Stimulated activated naive CD8-positive, alpha-beta T cell treated with anti-CD3 and anti-CD28 coated beads, Interleukin-15, amount 100 ng/mL, for 72 hours (primary cell): ENCODE data around the gene TMIE.
"Not testable (repeated sequence)": the region's sequence is repeated elsewhere in the genome, so short reads cannot be mapped to it uniquely, and the experiment has no call there.

Source experiments
- ATAC-seq: fragments of 150-1000 bp; cut with Tn5 transposase; 2 replicates; pipeline ENCODE4 v1.10.0; 2021; ENCODE audit warnings: mild to moderate bottlenecking, moderate library complexity
- DNase-seq, 2 donors: peaks; one replicate each; pipeline ENCODE4 v3.0.0; 2021 to 2022
- H3K27ac Mint-ChIP-seq, 2 donors: one replicate each; pipeline ENCODE4 v1.8.0; 2022; ENCODE audit warnings: mild to moderate bottlenecking in 2 of 2, mixed read lengths in 2 of 2, moderate library complexity in 2 of 2
- H3K27me3 Mint-ChIP-seq: one replicate; pipeline ENCODE4 v1.8.0; 2022; ENCODE audit warnings: mixed read lengths
- H3K4me1 Mint-ChIP-seq: one replicate; pipeline ENCODE4 v1.8.0; 2022; ENCODE audit warnings: mild to moderate bottlenecking, mixed read lengths
- H3K4me3 Mint-ChIP-seq, 2 donors: one replicate each; pipeline ENCODE4 v1.8.0; 2022; ENCODE audit warnings: mild to moderate bottlenecking in 2 of 2, mixed read lengths in 2 of 2, moderate library complexity in 1 of 2
- H3K9me3 Mint-ChIP-seq, 2 donors: one replicate each; pipeline ENCODE4 v1.8.0; 2022; ENCODE audit warnings: mixed read lengths in 2 of 2

TMIE gene

DNA sequence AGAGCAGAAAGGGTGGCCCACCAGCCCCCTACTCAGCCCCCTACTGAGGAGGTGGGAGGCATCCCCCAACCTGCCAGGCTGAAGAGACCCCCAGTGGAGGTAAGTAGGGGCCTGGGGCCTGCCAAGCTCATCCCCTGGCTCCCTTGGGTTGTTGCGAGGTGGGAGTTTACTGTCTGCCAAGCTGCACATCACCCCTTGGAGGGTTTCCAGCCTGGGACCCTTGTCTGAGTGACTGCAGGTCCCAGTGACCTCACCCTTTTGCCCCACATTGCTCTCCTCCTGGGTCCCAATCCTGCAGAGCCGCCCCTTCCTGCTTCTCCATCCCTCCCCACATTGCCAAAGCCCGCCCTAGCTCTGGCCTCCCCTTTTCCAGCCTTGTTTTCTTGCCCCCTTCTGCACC is 6.7 kb upstream of the TMIE start:
- DNase-seq (no peak), ATAC-seq (no peak)
- H3K9me3 Mint-ChIP-seq = no peaks in the 10 kb centered on the region
- H3K27me3 Mint-ChIP-seq = peaks cover 19% of the 10 kb centered on the region
- H3K4me3 Mint-ChIP-seq = peak overlapping the region; percentile 64 to 76
- peaks cover 48% of the 10 kb centered on the region for H3K4me1 Mint-ChIP-seq
- H3K27ac Mint-ChIP-seq = no peak overlapping the region

DNA sequence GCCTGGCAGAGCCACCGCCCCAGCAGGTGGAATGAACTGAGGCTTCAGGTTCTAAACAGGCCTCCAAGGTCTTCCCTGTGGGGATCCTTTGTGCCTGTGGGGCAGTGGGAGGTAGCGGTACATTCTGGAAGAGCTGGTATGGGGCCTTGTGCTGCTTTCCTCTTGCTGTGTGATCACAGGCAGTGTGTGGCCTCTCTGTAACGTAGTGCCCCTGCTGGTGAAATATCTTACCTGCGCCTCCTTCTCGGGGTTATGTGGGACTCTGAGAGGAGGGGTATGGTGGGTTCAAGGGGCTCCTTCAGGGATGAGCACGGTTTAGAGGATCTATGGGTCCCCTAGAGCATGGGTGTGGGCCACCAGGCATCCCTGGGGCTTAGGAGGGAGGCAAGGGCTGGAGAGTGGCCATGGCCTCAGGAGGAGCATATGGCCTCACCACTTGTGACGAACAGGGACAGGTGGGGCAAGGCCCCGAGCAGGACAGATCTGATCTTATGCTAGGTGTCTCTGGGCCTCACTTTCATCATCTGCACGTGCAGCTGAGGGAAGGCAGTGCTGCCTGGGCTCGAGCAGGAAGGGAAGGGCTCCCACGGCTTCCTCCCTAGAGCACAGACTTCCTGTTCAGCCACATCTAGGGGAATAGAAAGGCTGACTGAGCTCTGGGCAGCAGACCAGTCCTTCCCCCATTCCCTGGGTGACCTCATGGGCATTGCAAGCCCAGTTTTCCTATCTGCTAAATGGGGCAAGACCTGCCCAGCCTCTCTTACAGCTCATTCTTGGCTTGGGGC is 5.8 kb upstream of the TMIE start:
- H3K4me1 Mint-ChIP-seq = peaks cover 48% of the 10 kb centered on the region
- peak; percentile 54 for ATAC-seq
- peaks cover 19% of the 10 kb centered on the region for H3K27me3 Mint-ChIP-seq

DNA sequence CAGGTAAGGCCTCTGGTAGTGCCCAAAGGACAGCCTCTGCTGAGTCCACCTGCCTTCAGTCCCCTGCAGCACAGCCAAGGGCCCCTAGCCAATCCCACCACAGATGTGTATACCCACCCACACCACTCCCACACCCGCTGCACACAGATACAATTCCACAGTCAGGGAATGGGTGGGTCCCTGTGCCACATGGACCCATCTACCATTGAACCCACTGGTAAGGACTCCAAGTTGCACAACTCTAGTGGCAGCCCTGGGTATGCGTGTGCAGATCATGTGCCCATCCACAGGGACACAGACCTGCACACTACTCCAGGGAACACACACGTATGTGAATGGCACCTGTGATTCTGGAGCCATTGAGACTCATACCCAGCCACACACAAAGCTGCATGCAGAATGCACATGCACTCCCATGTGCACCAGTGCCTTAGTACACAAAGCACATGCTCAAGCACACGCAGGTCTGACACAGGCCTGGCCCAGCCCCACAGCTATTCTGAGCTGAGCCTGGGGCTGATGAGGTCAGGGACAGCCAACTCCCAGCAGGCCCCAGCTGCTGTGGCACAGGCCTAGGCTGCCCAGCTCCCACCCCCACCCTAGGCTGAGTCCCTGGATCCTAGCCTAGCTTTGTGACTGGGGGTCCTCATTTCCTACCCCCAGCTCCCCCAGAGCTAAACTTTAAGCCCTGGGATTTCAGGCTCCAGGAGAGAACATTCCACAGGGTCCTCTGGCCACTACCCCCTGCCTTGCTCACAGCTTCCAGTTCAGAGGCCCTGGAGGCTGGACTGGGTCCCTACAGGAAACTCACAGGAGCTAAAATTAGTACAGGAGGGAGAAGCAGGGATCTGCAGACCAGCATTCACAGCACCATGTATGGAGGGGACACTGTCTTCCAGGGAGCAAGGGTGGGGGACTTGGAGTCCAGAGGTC is 5.0 kb upstream of the TMIE start:
- DNase-seq (no peak), ATAC-seq (no peak)
- peaks cover 19% of the 10 kb centered on the region for H3K27me3 Mint-ChIP-seq
- H3K9me3 Mint-ChIP-seq = no peaks in the 10 kb centered on the region
- H3K4me1 Mint-ChIP-seq = peaks cover 46% of the 10 kb centered on the region
- peak overlapping the region; percentile 93 to 95 for H3K27ac Mint-ChIP-seq
- H3K4me3 Mint-ChIP-seq = no peak overlapping the region

More for the DNA sequence above, 5.8 kb upstream of the TMIE start:
- H3K27ac Mint-ChIP-seq = peak overlapping the region; percentile 93 to 95
- no peaks in the 10 kb centered on the region for H3K9me3 Mint-ChIP-seq
- H3K4me3 Mint-ChIP-seq = peak overlapping the region; percentile 61 to 76
- peak; percentile 58 to 59 for DNase-seq

DNA sequence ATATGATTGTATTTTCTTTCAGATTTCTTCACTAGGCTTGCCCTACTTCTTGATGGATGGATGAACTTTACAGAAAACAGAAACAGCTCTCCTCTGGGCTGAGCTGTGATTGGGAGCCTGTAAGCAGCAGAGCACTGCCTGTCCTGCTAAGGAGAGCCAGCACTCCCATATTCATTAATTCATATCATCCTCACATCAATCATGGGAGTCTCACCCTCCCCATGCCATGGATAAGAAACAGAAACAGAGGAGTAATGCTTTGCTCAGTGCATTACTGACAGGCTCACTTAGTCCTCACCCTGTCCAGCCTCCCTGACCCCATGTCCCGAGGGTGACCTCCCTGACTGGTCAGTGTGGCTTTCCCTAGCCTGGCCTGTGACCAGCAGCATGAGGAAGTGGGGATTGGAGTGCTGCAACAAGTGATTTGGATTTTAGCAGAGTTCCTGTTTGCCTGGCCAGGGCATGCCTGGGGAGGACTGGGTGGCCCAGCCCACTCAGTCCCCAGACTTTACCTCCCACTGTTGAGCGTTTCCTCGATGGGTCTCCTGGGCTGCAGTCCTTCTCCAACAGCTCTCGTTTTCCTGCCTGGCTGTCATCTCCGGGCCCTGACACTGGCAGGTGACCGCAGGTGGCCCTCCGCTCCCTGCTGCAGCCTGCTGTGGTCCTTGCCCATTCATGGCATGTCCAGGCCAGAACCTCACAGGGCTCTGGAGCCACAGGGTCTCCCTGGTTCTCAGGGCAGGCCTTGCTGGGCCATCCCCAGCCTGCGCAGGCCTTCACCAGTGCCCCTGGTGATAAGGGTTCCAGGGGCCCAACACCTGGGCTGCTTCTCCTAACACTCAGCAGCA is 1.3 kb upstream of the TMIE start:
- peaks cover 13% of the 10 kb centered on the region for H3K27me3 Mint-ChIP-seq
- no peaks in the 10 kb centered on the region for H3K9me3 Mint-ChIP-seq
- H3K27ac Mint-ChIP-seq = no peak overlapping the region
- peaks cover 20% of the 10 kb centered on the region for H3K4me1 Mint-ChIP-seq
- no peak for ATAC-seq
- no peak for DNase-seq
- no peak overlapping the region for H3K4me3 Mint-ChIP-seq

DNA sequence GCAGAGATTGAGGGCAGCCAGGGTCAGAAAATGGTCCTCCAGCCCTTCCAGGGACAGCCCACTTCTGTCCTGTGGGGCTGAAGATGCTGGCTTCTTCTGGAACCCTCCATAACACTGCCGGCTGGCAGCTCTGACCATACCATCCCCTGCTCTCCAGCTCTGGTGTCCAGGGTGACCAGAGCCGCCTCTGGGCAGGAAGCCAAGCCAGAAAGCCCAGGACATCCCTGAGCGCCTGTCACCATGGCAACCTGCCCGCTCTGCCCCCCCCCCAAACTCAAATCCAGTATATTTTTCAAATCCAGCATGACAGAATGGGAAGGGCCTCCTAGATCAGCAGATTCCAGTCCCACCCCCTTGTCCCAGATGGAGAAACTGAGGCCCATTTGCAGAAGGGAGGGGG is 420 bp upstream of the TMIE start:
- H3K4me3 Mint-ChIP-seq = no peak overlapping the region
- H3K4me1 Mint-ChIP-seq = peaks cover 12% of the 10 kb centered on the region
- peaks cover 13% of the 10 kb centered on the region for H3K27me3 Mint-ChIP-seq
- no peak for ATAC-seq
- no peaks in the 10 kb centered on the region for H3K9me3 Mint-ChIP-seq
- H3K27ac Mint-ChIP-seq = no peak overlapping the region
- no peak for DNase-seq

DNA sequence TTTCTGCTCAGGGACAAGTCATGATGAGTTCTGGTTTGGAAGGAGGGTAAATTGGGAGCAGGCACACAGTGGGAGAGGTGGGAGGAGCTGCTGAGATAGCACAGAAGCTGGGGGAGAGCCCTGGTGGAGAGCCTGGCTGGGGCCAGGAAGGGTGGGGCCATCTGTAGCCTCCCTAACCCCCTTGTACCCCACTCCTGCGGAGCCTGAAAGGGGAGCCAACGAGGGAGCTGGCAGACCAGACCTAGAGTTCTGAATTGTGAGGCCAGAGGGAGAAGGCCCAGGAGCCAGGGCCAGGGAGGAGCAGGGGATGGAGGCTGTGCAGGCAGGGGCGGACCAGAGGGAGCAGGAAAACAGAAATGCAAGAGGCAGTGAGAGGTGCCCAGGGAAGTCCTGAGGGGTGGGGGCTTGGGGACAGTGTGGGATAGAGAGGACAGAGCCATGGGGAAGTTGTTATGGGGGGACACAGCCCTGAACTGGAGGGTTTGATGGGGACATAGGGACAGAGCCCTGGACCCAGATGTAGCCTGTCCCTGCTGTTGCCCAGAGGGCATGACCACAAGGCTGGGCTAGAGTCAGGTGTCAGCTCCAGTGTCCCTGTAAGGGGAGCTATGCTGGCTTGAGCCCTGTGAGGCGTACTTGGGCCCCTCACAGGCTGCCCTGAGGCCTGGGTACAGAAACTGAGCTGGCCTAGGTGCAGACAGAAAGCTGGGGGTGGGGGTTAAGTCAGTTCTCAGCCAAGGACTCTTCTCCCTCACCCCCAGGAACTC is 1.2 kb downstream of the TMIE start:
- Mint-ChIP-seq H3K9me3 (no peaks in the 10 kb centered on the region), H3K27ac (no peak overlapping the region), H3K4me1 (peaks cover 7% of the 10 kb centered on the region), H3K27me3 (peaks cover 13% of the 10 kb centered on the region), H3K4me3 (no peak overlapping the region)
- DNase-seq (no peak), ATAC-seq (no peak)

DNA sequence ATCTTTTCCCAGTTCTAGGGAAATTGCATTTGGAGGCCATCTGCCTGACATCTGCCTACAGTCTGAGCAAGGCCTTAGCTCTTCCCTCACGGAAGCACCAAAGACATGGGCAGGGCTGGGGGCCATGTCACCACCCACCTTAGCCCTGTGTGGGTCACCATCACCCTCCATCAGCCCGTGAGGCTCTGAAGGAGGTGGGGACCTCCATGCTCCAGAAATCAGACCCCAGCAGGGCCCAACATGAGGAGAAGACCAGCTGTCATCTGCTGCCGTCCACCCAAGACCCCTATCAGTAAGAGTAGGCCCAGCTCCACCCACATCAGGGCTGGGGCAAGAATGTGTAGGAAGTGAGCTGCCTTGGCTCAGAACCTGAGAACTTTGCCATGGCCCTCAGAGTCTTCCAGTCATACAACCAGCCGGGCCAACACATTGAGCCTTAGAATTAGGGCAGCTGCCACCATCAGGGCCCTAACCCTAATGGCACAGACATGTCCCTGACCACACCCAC is 1.9 kb downstream of the TMIE start:
- H3K4me1 Mint-ChIP-seq = peaks cover 7% of the 10 kb centered on the region
- peaks cover 13% of the 10 kb centered on the region for H3K27me3 Mint-ChIP-seq
- ATAC-seq (no peak), DNase-seq (no peak)
- no peak overlapping the region for H3K4me3 Mint-ChIP-seq
- H3K9me3 Mint-ChIP-seq = no peaks in the 10 kb centered on the region
- H3K27ac Mint-ChIP-seq = no peak overlapping the region

DNA sequence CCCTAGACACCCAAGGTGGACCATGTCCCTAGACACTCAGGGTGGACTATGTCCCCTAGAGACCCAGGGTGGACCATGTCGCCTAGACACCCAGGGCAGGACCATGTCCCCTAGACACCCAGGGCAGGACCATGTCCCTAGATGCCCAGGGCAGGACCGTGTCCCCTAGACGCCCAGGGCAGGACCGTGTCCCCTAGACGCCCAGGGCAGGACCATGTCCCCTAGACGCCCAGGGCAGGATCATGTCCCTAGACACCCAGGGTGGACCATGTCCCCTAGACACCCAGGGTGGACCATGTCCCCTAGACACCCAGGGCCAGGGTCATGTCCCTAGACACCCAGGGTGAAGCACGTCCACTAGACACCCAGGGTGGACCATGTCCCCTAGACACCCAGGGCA is 3.2 kb downstream of the TMIE start:
- not testable (repeated sequence) for DNase-seq, H3K4me3 Mint-ChIP-seq, H3K4me1 Mint-ChIP-seq, H3K27ac Mint-ChIP-seq, ATAC-seq, H3K9me3 Mint-ChIP-seq
- peaks cover 13% of the 10 kb centered on the region for H3K27me3 Mint-ChIP-seq

DNA sequence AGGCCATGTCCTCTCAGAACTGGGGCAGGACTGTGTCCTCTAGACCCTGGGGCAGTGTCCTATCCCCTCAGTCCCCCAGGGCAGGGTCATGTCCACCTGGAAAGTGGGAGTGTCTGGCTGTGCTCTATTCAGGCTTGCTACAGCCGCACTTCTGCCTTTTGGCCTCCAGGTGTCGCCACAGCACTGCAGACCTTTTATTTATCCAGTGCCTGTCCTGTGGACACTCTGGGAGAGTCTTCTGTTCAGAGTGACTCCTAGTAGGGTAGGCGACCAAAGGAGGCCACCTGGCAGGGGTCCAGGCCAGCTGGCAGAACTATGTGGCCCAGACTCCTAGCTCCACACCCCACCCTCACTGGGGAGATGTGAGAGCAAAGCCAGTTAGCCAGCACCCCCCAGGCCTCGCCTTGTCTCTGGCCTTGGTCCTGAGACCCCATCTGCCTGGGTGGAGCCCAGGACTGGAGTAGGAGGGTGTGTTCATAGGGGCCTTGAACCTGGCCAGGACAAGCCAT is 3.9 kb downstream of the TMIE start:
- no peaks in the 10 kb centered on the region for H3K9me3 Mint-ChIP-seq
- H3K27ac Mint-ChIP-seq = no peak overlapping the region
- peaks cover 13% of the 10 kb centered on the region for H3K27me3 Mint-ChIP-seq
- DNase-seq = peak; percentile 67 to 70
- H3K4me3 Mint-ChIP-seq = no peak overlapping the region
- peaks cover 7% of the 10 kb centered on the region for H3K4me1 Mint-ChIP-seq
- peak; percentile 80 for ATAC-seq

DNA sequence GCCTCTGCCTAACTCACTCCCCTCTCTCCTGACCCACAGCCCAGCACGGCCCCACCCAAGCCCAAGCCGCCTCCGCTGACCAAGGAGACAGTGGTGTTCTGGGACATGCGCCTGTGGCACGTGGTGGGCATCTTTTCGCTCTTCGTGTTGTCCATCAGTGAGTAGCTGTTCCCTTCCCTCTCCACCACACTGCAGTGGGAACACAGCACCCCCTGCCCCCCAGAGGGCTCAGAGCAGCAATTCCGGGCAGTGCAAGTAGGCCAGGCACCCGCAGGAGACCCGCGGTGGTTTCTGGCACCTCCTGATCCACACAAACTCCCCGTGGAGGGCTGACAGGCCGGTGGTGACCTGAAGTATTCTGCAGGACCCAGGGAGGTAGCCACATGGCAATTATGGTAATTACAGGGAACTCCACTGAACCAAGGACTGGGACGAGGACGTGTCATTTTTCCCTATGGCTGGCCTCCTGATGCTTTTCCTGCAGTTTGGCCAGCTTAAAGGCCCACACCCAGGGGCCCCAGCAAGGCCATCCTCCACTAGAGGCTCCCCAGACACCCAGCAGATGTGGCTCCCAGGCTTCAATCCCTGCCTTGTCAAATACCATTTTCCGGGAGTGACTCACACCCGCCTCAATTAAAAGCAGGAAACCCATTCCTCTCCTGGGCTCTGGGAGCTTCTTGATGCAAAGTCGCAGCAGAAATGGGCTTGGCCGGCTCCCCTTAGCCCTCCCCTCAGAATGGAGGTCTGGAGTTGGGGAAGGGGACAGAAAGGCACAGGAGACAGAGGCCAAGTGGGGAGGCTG is 4.8 kb downstream of the TMIE start:
- peaks cover 13% of the 10 kb centered on the region for H3K27me3 Mint-ChIP-seq
- H3K9me3 Mint-ChIP-seq = no peaks in the 10 kb centered on the region
- ATAC-seq = no peak
- no peak overlapping the region for H3K4me3 Mint-ChIP-seq
- H3K27ac Mint-ChIP-seq = no peak overlapping the region
- no peak for DNase-seq
- H3K4me1 Mint-ChIP-seq = peaks cover 7% of the 10 kb centered on the region

DNA sequence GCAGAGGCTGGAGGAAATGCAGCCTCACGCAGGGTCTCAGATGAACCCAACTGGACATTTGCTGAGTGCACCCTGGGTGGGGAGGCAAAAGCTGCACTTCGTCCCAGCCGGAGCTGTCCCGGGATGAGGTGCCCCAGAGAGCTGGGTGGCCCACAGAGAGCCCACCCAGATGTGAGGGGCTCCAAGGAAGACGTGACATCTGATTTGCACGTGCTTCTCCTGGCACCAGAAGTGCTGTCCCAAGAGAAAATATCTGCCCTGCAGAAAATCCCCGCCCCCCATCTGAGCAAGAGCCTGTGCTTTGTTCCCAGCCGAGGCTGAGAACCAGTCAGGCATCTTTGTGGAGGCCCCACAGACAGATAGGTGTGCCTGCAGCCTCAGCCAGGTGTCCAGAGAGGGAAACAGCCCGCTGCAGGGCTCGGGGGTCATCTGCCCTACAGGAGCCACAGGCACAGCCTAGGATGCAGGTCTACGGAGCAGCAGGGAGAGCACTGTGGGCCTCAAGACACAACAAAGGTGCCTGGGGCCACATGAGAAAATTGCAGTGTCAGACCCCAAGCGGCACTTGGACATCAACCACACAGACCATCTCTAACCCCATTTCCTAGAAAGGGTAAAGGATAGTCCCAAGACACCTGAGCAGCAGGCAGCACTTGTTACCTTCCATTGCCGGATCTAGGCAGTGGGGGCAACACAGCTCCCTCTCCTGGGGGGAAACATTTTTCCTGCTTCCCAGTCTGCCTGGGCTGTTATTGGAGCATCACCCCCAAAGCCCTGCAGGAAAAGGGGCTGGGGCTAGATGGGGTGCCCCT is 5.8 kb downstream of the TMIE start:
- Mint-ChIP-seq H3K9me3 (no peaks in the 10 kb centered on the region), H3K4me3 (no peak overlapping the region), H3K27me3 (peaks cover 7% of the 10 kb centered on the region), H3K27ac (no peak overlapping the region), H3K4me1 (peaks cover 2% of the 10 kb centered on the region)
- ATAC-seq (no peak), DNase-seq (peak in 1 of 2 donors; percentile 6)

DNA sequence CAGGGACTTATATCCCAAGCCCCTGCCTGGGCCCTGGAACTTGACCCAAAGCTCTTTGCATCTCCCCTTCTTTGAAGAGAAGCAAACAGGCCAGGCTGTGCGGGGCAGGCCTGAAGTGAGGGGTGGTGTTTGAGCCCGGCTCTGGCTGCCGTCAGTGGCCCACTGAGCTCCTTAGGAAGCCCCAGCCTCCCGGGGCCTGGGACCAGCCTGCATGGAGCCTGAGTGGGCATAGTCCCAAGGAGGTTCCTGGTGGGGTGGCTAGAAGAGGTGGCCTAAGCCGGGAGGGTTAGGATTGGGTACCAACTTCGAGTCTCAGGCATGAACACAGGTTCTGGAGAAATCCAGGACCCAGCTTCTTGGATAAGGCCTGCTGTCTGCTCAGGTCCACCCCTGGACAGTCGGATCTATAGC is 6.4 kb downstream of the TMIE start:
- H3K9me3 Mint-ChIP-seq = no peaks in the 10 kb centered on the region
- ATAC-seq (no peak), DNase-seq (peak in 1 of 2 donors; percentile 6)

More for the DNA sequence above, 6.4 kb downstream of the TMIE start:
- Mint-ChIP-seq H3K27ac (peak overlapping the region in 1 of 2 donors; percentile 76), H3K27me3 (peaks cover under 1% of the 10 kb centered on the region), H3K4me3 (no peak overlapping the region), H3K4me1 (no peaks in the 10 kb centered on the region)
